Caco-2 (cell line): ENCODE data around the gene RAB3IL1. TPM values are rescaled to one million over a fixed set of nuclear protein-coding genes. Genes with fewer than 3 reads are reported as not detected.

ENCODE experiments used
- BruUV-seq: library from RNA; stranded (reverse); fragments of 400-500 nt; replicated peaks from 2 replicates; lab custom pipeline; 2021; lab: Mats Ljungman, UMichigan
- CTCF ChIA-PET: fragments of 300-600 bp; sonication (Branson Sonifier 250); formaldehyde crosslinking; loops from one replicate; lab custom pipeline; 2022; ENCODE audit warnings: antibody characterized with exemption; lab: Charles Lee
- POLR2A ChIA-PET: fragments of 300-600 bp; sonication (Branson Sonifier 250); formaldehyde crosslinking; loops from one replicate; lab custom pipeline; 2022; ENCODE audit warnings: antibody characterized with exemption; lab: Charles Lee
- DNase-seq, 2 experiments: peaks; one replicate each; pipeline versions ENCODE4 v3.0.0 to v3.0.0-alpha.2; 2020 to 2022
- H3K27me3 ChIP-seq: replicated peaks from 2 replicates; pipeline ENCODE4 v1.6.0; 2011; ENCODE audit warnings: low read length; ENCODE audit not compliant: control insufficient read depth, insufficient read depth
- H3K36me3 ChIP-seq: 2 replicates; pipeline ENCODE4 v1.5.1; 2011; ENCODE audit warnings: low read length; ENCODE audit not compliant: control insufficient read depth, insufficient read depth
- H3K4me1 ChIP-seq: fragments of 250-450 bp; sonication (Bioruptor Pico); 2 replicates; pipeline ENCODE4 v1.5.1; 2020; ENCODE audit warnings: mild to moderate bottlenecking
- H3K4me3 ChIP-seq: 2 replicates; pipeline ENCODE4 v1.5.1; 2011; ENCODE audit warnings: low read depth, mild to moderate bottlenecking, control low read depth, low read length
- H3K9me3 ChIP-seq: fragments of 250-450 bp; sonication (Bioruptor Pico); 2 replicates; pipeline ENCODE4 v1.5.1; 2020; ENCODE audit warnings: mild to moderate bottlenecking, moderate library complexity
- H3K27ac Mint-ChIP-seq: one replicate; pipeline ENCODE4 v1.8.0; 2022; ENCODE audit warnings: mixed read lengths; ENCODE audit not compliant: unreplicated experiment
- H3K27me3 Mint-ChIP-seq: one replicate; pipeline ENCODE4 v1.8.0; 2022; ENCODE audit warnings: mixed read lengths; ENCODE audit not compliant: insufficient read depth, unreplicated experiment
- H3K36me3 Mint-ChIP-seq: one replicate; pipeline ENCODE4 v1.8.0; 2022; ENCODE audit warnings: mild to moderate bottlenecking, mixed read lengths; ENCODE audit not compliant: insufficient read depth, unreplicated experiment
- H3K4me1 Mint-ChIP-seq: one replicate; pipeline ENCODE4 v1.8.0; 2022; ENCODE audit warnings: low read depth, mixed read lengths; ENCODE audit not compliant: unreplicated experiment
- H3K4me3 Mint-ChIP-seq: one replicate; pipeline ENCODE4 v1.8.0; 2022; ENCODE audit warnings: mild to moderate bottlenecking, moderate library complexity, mixed read lengths; ENCODE audit not compliant: unreplicated experiment
- H3K9me3 Mint-ChIP-seq: one replicate; pipeline ENCODE4 v1.8.0; 2022; ENCODE audit warnings: mixed read lengths; ENCODE audit not compliant: unreplicated experiment
- intact Hi-C: fragments of 100-400 bp; cut with micrococcal nuclease; formaldehyde crosslinking; loops from one replicate; pipeline ENCODE4 v1.10.0; 2022; ENCODE audit not compliant: unreplicated experiment
- total RNA-seq: library from RNA; stranded (reverse); gene quantifications from 2 replicates; pipeline ENCODE4 v1.2.3, GENCODE V29; 2022
- TF ChIP-seq, protein P1 (sequence below), 2 experiments: fragments of 200-600 bp in 1 of 2; IDR thresholded peaks; 1 replicate in 1 of 2; 2 replicates in 1 of 2; pipeline versions ENCODE4 v1.5.1 to v1.8.0; 2011 to 2022; ENCODE audit warnings: antibody characterized with exemption in 1 of 2, control low read depth in 1 of 2, inconsistent platforms in 1 of 2, low read depth in 1 of 2, low read length in 1 of 2, mild to moderate bottlenecking in 1 of 2, moderate library complexity in 1 of 2; ENCODE audit not compliant: insufficient read depth in 1 of 2, severe bottlenecking in 1 of 2, unreplicated experiment in 1 of 2

The RAB3IL1 gene
- total RNA-seq, 1 experiment from 2014 or later = 10.6 TPM

DNA sequence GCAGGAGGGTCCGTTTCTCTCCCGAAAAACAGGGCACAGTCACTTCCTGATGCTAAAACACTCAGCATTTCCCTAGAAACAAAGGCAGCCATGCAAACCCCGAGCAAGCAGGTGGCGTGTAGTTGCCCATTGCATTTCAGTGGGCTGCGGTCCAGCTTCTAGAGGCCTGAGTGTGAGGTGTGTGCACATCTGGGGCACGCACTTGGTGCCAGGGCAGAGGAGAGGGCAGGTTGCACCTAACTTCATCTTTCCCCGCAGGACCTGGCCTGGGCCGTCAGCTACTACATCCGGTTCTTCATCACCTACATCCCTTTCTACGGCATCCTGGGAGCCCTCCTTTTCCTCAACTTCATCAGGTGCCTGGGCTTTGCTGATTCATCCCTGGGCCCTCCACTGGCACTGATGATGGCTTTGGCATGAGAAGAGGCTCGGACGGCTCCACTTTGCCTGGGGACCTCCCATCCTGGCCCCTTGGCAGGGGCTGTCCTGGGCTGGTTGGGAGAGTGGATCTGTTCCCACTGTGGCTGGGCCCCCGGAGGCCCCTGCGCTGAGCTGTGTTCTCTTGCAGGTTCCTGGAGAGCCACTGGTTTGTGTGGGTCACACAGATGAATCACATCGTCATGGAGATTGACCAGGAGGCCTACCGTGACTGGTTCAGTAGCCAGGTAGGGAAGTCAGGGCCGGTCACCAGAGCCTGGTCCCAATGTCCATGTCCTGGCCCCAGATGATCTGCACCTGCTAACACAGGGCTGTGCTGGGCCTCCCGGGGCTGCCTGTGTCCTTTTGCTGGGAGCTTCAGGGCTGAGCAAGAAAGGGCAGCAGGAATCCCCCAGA lies 54.4 kb downstream of the RAB3IL1 start:
- CTCF ChIA-PET = no interaction called here
- intact Hi-C loops = no loop called here
- H3K27me3 Mint-ChIP-seq = no peaks in the 10 kb centered on the region

DNA sequence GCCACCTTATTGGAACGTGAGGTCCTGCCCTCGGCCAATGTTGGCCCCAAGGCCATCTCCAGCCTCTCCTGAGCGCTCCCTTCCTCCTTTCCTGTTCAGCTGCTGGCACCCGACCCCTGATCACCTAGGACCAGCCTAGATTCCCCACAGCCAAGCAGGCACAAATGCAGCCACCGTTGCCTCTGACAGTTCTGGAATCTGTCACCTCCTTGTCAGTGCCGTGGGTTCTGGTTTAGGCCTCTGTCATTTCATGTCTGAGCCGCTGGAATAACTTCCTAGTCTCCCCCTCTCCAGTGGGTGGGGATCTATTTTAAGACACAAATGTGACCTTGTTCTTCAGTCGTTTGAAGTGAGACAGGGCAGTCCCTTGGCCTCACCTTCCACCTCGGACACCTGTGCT lies 55.7 kb downstream of the RAB3IL1 start:
- no peaks in the 10 kb centered on the region for H3K9me3 ChIP-seq
- H3K27me3 Mint-ChIP-seq = no peaks in the 10 kb centered on the region
- H3K4me1 ChIP-seq = peaks cover 5% of the 10 kb centered on the region; the same call in 1 of the 2 replicates
- intact Hi-C loops = no loop called here
- no peaks in the 10 kb centered on the region for H3K4me1 Mint-ChIP-seq
- DNase-seq = no peak
- TF ChIP-seq, protein P1, sequence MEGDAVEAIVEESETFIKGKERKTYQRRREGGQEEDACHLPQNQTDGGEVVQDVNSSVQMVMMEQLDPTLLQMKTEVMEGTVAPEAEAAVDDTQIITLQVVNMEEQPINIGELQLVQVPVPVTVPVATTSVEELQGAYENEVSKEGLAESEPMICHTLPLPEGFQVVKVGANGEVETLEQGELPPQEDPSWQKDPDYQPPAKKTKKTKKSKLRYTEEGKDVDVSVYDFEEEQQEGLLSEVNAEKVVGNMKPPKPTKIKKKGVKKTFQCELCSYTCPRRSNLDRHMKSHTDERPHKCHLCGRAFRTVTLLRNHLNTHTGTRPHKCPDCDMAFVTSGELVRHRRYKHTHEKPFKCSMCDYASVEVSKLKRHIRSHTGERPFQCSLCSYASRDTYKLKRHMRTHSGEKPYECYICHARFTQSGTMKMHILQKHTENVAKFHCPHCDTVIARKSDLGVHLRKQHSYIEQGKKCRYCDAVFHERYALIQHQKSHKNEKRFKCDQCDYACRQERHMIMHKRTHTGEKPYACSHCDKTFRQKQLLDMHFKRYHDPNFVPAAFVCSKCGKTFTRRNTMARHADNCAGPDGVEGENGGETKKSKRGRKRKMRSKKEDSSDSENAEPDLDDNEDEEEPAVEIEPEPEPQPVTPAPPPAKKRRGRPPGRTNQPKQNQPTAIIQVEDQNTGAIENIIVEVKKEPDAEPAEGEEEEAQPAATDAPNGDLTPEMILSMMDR (IDR thresholded peaks at IDR 0.05; ENCODE audit: insufficient read depth in 1 of 2, low read depth in 1 of 2, low read length in 1 of 2, severe bottlenecking in 1 of 2, unreplicated experiment in 1 of 2) = no peak
- H3K4me3 ChIP-seq = no peak overlapping the region
- ChIA-PET POLR2A (no interaction called here), CTCF (no interaction called here)
- no peaks in the 10 kb centered on the region for H3K27me3 ChIP-seq
- H3K4me3 Mint-ChIP-seq = no peak overlapping the region
- peaks cover 6% of the 10 kb centered on the region for H3K36me3 Mint-ChIP-seq
- H3K27ac Mint-ChIP-seq = no peak overlapping the region
- BruUV-seq = no TSS peak
- H3K36me3 ChIP-seq = no peaks in the 10 kb centered on the region
- H3K9me3 Mint-ChIP-seq = no peaks in the 10 kb centered on the region

More for the DNA sequence above, 54.4 kb downstream of the RAB3IL1 start:
- Mint-ChIP-seq H3K4me1 (no peaks in the 10 kb centered on the region), H3K9me3 (no peaks in the 10 kb centered on the region), H3K27ac (no peak overlapping the region), H3K36me3 (peaks cover 6% of the 10 kb centered on the region), H3K4me3 (no peak overlapping the region)
- Histone ChIP-seq H3K4me3 (no peak overlapping the region), H3K4me1 (peaks cover 7% of the 10 kb centered on the region; the same call in 1 of the 2 replicates), H3K36me3 (no peaks in the 10 kb centered on the region), H3K27me3 (no peaks in the 10 kb centered on the region), H3K9me3 (no peaks in the 10 kb centered on the region)
- TF ChIP-seq, protein P1 (IDR thresholded peaks at IDR 0.05; ENCODE audit: insufficient read depth in 1 of 2, low read depth in 1 of 2, low read length in 1 of 2, severe bottlenecking in 1 of 2, unreplicated experiment in 1 of 2) = no peak
- no TSS peak for BruUV-seq
- POLR2A ChIA-PET = no interaction called here
- no peak for DNase-seq

DNA sequence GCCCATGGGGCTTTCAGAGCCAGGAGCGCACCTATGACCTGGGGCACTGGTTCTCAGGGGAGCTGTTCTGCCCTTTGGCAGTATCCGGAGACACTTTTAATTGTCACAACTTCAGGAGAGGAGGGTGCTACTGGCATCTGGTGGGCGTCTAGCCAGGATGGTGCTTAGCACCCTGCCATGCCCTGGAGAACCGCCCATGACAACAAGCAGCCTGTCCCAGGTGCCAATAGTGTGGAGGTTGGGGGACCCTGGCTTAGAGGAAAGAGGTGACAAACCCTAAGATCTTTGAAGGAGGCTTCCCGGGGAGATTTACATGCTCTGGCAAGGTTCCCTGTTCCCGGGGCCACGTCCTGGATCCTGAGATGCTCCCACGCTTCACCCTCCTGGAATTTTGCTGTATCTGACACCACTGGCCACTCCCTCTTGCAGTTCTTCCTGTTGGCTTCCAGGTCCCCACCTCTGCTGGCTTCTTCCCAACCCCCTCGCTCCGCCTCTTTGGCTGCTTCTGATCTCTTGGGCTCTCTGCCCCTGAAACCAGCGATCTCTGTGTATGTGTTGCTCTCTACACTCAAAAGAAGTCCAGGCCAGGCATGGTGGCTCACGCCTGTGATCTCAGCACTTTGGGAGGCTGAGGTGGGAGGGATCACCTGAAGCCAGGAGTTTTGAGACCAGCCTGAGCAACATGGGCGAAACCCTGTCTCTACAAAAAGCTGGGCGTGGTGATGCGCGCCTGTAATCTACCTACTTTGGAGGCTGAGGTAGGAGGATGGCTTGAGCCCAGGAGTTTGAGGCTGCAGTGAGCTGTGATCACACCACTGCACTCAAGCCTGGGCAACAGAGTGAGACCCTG lies 57.1 kb downstream of the RAB3IL1 start:
- POLR2A ChIA-PET = no interaction called here
- intact Hi-C loops = no loop called here
- H3K9me3 Mint-ChIP-seq = no peaks in the 10 kb centered on the region
- peak in 1 of 2 experiments; percentile 35 for DNase-seq
- Histone ChIP-seq H3K4me1 (no peaks in the 10 kb centered on the region), H3K27me3 (no peaks in the 10 kb centered on the region), H3K36me3 (no peaks in the 10 kb centered on the region), H3K4me3 (no peak overlapping the region), H3K9me3 (no peaks in the 10 kb centered on the region)
- H3K4me1 Mint-ChIP-seq = no peaks in the 10 kb centered on the region
- no peaks in the 10 kb centered on the region for H3K27me3 Mint-ChIP-seq
- H3K36me3 Mint-ChIP-seq = peaks cover 6% of the 10 kb centered on the region
- no peak overlapping the region for H3K27ac Mint-ChIP-seq
- TF ChIP-seq, protein P1 (IDR thresholded peaks at IDR 0.05; ENCODE audit: insufficient read depth in 1 of 2, low read depth in 1 of 2, low read length in 1 of 2, severe bottlenecking in 1 of 2, unreplicated experiment in 1 of 2) = no peak
- CTCF ChIA-PET = interaction anchor here (1.0 kb wide), 1 partner anchor 63 kb away, joined by 3 read pairs; no protein-coding TSS in a partner anchor
- no TSS peak for BruUV-seq
- no peak overlapping the region for H3K4me3 Mint-ChIP-seq
